Measurements from ENCODE around the gene MPP2.
"Not testable (repeated sequence)": the region's sequence is repeated elsewhere in the genome, so short reads cannot be mapped to it uniquely, and the experiment has no call there.

MPP2 gene

GRCh38 chr17:43844241-43844640, 63.1 kb downstream of the MPP2 start:
- DNase-seq: no peak

GRCh38 chr17:43842975-43843325, 64.4 kb downstream of the MPP2 start:
- no peak for DNase-seq

GRCh38 chr17:43842091-43842974, 65.0 kb downstream of the MPP2 start:
- not testable (repeated sequence) for DNase-seq

- DNase-seq: no peak
Measured at GRCh38 chr17:43841282-43841681, 66.1 kb downstream of the MPP2 start.

GRCh38 chr17:43840814-43841213, 66.5 kb downstream of the MPP2 start:
- DNase-seq: no peak

- DNase-seq: peak; percentile 64
Measured at GRCh38 chr17:43839670-43840108, 67.6 kb downstream of the MPP2 start.

- no peak for DNase-seq
Measured at GRCh38 chr17:43834106-43834505, 73.2 kb downstream of the MPP2 start.

GRCh38 chr17:43832976-43833829, 74.1 kb downstream of the MPP2 start, which contains the start of gene MPP3:
Gene MPP3, minus strand, starts transcription at chr17:43833146. Its CDS starts 1,240 bp downstream, at chr17:43831906.
- no peak for DNase-seq

GRCh38 chr17:43832168-43832975, 75.0 kb downstream of the MPP2 start:
- DNase-seq: no peak

GRCh38 chr17:43831633-43832032, 75.7 kb downstream of the MPP2 start:
- no peak for DNase-seq

- no peak for DNase-seq
Measured at GRCh38 chr17:43830510-43831140, 76.7 kb downstream of the MPP2 start.

- DNase-seq: no peak
Measured at GRCh38 chr17:43829738-43830137, 77.6 kb downstream of the MPP2 start.

- DNase-seq: no peak
Measured at GRCh38 chr17:43827596-43827995, 79.7 kb downstream of the MPP2 start.

GRCh38 chr17:43826206-43826605, 81.1 kb downstream of the MPP2 start:
- DNase-seq: no peak

GRCh38 chr17:43825567-43825966, 81.8 kb downstream of the MPP2 start:
- no peak for DNase-seq

Measured in NCI-H2107 (cell line).